ENCODE data around the gene TBC1D22A. TPM values are rescaled to one million over a fixed set of nuclear protein-coding genes. Genes with fewer than 3 reads are reported as not detected.

TBC1D22A gene
- polyA plus RNA-seq, 1 of the 3 experiments (the other 2 are of a cell fraction), result 16.5 TPM

GRCh38 chr22:47043835-47044721 is 281.6 kb downstream of the TBC1D22A start:
- H3K36me3 ChIP-seq (replicated peaks in 1 of 2; ENCODE audit: control insufficient read depth in 1 of 2, insufficient read depth in 2 of 2, low read length in 1 of 2), result no peaks in the 10 kb centered on the region
- no peaks in the 10 kb centered on the region for H3K9me2 ChIP-seq
- 80% methylated on average over 12 of the region's 19 CpGs for WGBS (ENCODE audit: low lambda C conversion rate)
- TF ChIP-seq RFX5 (IDR thresholded peaks at IDR 0.05; ENCODE audit: low read length), result no peak
- CTCF ChIA-PET, result no interaction called here
- DNase-seq, result no peak
- H3K4me1 ChIP-seq (ENCODE audit: control insufficient read depth in 1 of 2, insufficient read depth in 2 of 2, low read depth in 1 of 2, low read length in 1 of 2), result no peaks in the 10 kb centered on the region; a peak in 2 of 4 replicates
- H3K79me2 ChIP-seq (ENCODE audit: insufficient read depth), result no peaks in the 10 kb centered on the region
- H3K27ac ChIP-seq (ENCODE audit: low read depth in 2 of 2, low read length in 1 of 2), result no peak overlapping the region
- no peaks in the 10 kb centered on the region for H3K27me3 ChIP-seq (ENCODE audit: insufficient read depth)
- H4K20me1 ChIP-seq (ENCODE audit: insufficient read depth), result no peaks in the 10 kb centered on the region
- POLR2A ChIA-PET, result no interaction called here
- H3K4me3 ChIP-seq (ENCODE audit: low read depth in 2 of 2, low read length in 1 of 2), result no peak overlapping the region
- no peak overlapping the region for H2AFZ ChIP-seq (ENCODE audit: low read depth)
- H3K9me3 ChIP-seq, result no peaks in the 10 kb centered on the region
- no peak overlapping the region for H3K4me2 ChIP-seq
- no peaks in the 10 kb centered on the region for H3F3A ChIP-seq (replicated peaks; ENCODE audit: insufficient read depth)
- no peak overlapping the region for H3K9ac ChIP-seq

GRCh38 chr22:47044722-47045535 is 282.5 kb downstream of the TBC1D22A start:
- no peak overlapping the region for H2AFZ ChIP-seq (ENCODE audit: low read depth)
- WGBS (ENCODE audit: low lambda C conversion rate), result 97% methylated on average over 29 of the region's 29 CpGs
- ChIA-PET CTCF (no interaction called here), POLR2A (no interaction called here)
- H3K27me3 ChIP-seq (ENCODE audit: insufficient read depth), result no peaks in the 10 kb centered on the region
- H3K4me1 ChIP-seq (ENCODE audit: control insufficient read depth in 1 of 2, insufficient read depth in 2 of 2, low read depth in 1 of 2, low read length in 1 of 2), result no peaks in the 10 kb centered on the region; a peak in 2 of 4 replicates
- no peak overlapping the region for H3K4me3 ChIP-seq (ENCODE audit: low read depth in 2 of 2, low read length in 1 of 2)
- no peaks in the 10 kb centered on the region for H3K9me2 ChIP-seq
- H3K4me2 ChIP-seq, result no peak overlapping the region
- no peaks in the 10 kb centered on the region for H3K9me3 ChIP-seq
- TF ChIP-seq CTCF (IDR thresholded peaks at IDR 0.05), result no peak
- TF ChIP-seq TAF1 (IDR thresholded peaks at IDR 0.05; ENCODE audit: borderline replicate concordance, low read depth, low read length), result no peak
- no peak for TF ChIP-seq MAX (IDR thresholded peaks at IDR 0.05; ENCODE audit: low read depth)
- TF ChIP-seq CHD2 (IDR thresholded peaks at IDR 0.05; ENCODE audit: low read length, partially characterized antibody), result no peak
- TF ChIP-seq SMC3 (IDR thresholded peaks at IDR 0.05; ENCODE audit: low read depth, low read length), result no peak
- no peak for TF ChIP-seq POLR2AphosphoS5 (IDR thresholded peaks at IDR 0.05; ENCODE audit: low read depth, low read length)
- H3F3A ChIP-seq (replicated peaks; ENCODE audit: insufficient read depth), result no peaks in the 10 kb centered on the region
- no peak overlapping the region for H3K27ac ChIP-seq (ENCODE audit: low read depth in 2 of 2, low read length in 1 of 2)
- H3K79me2 ChIP-seq (ENCODE audit: insufficient read depth), result no peaks in the 10 kb centered on the region
- H3K9ac ChIP-seq, result no peak overlapping the region
- no peak for DNase-seq
- no peaks in the 10 kb centered on the region for H3K36me3 ChIP-seq (replicated peaks in 1 of 2; ENCODE audit: control insufficient read depth in 1 of 2, insufficient read depth in 2 of 2, low read length in 1 of 2)
- no peaks in the 10 kb centered on the region for H4K20me1 ChIP-seq (ENCODE audit: insufficient read depth)
